22Rv1 (cell line): ENCODE measurements around the gene IDH3G.

Source experiments
- H3K27ac ChIP-seq: fragments of 450-650 bp; 2 replicates; pipeline ENCODE4 v1.5.1; 2017
- ZFX ChIP-seq: fragments of 450-650 bp; IDR thresholded peaks from 2 replicates; pipeline ENCODE4 v1.6.1; 2017; ENCODE audit warnings: antibody characterized with exemption, borderline replicate concordance
- TF ChIP-seq, protein P1 (sequence below): fragments of 450-650 bp; IDR thresholded peaks from 2 replicates; pipeline ENCODE4 v1.5.1; 2017; ENCODE audit warnings: mild to moderate bottlenecking

The IDH3G gene

DNA sequence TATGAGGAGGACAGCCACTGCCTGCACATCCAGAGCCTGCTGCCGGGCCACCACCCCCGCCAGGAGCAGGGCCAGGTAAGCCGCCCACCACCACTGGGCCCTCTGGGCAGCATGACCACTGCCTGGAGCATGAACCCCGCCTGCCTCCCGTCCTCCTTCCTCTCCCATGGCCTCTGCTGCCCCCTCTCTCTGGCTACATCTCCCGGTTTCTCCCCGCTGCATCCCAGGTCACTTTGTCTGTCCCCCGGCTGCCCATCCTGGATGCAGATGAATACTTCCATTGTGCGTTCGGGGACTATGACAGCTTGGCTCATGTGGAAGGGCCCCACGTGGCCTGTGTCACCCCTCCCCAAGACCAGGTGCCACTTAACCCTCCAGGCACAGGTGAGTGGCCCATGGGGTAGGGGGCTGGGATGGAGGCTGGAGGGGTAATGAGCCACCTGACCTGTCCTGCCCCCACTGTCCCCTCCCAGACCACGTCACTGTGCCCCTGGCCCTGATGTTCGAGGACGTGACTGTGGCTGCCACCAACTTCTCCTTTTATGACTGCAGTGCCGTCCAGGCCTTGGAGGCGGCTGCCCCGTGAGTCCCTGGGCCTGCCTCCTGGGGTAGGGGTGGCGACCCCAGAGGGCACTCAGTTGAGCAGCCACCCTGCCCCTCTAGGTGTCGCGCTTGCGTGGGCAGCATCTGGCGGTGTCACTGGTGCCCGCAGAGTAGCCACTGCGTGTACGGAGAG lies 24.1 kb downstream of the IDH3G start:
- no peak overlapping the region for H3K27ac ChIP-seq
- no peak for TF ChIP-seq ZFX
- TF ChIP-seq, protein P1, sequence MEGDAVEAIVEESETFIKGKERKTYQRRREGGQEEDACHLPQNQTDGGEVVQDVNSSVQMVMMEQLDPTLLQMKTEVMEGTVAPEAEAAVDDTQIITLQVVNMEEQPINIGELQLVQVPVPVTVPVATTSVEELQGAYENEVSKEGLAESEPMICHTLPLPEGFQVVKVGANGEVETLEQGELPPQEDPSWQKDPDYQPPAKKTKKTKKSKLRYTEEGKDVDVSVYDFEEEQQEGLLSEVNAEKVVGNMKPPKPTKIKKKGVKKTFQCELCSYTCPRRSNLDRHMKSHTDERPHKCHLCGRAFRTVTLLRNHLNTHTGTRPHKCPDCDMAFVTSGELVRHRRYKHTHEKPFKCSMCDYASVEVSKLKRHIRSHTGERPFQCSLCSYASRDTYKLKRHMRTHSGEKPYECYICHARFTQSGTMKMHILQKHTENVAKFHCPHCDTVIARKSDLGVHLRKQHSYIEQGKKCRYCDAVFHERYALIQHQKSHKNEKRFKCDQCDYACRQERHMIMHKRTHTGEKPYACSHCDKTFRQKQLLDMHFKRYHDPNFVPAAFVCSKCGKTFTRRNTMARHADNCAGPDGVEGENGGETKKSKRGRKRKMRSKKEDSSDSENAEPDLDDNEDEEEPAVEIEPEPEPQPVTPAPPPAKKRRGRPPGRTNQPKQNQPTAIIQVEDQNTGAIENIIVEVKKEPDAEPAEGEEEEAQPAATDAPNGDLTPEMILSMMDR, result no peak

DNA sequence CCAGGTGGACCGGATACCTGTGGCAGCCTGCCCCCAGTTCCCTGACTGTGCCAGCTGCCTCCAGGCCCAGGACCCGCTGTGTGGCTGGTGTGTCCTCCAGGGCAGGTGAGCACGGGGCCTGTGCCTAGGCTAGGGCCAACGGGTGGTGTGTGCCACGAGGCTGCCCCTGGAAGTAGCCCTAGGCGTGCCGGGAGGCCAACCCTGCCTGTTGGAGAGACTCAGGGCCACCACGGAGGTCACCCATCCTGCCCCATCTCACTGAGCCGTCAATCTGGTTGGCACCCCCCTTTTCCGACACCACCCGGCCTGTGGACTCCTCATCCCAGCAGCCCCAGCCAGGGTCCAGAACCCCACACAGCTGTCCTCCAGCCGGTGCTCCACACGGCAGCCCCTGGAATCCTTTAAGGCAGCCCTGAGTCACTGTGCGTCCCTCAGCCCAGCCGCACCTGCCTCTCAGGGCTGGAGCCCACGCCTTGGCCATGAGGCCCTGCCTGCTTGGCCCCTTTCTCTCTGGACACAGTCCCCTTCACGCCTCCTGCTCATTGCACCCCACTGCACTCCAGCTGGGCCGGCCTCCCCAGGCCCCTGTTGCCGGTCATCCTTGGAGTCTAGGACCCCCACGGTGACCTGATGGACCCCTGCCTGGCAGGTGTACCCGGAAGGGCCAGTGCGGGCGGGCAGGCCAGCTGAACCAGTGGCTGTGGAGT lies 24.9 kb downstream of the IDH3G start:
- no peak overlapping the region for H3K27ac ChIP-seq
- TF ChIP-seq, protein P1, result no peak
- TF ChIP-seq ZFX, result no peak

DNA sequence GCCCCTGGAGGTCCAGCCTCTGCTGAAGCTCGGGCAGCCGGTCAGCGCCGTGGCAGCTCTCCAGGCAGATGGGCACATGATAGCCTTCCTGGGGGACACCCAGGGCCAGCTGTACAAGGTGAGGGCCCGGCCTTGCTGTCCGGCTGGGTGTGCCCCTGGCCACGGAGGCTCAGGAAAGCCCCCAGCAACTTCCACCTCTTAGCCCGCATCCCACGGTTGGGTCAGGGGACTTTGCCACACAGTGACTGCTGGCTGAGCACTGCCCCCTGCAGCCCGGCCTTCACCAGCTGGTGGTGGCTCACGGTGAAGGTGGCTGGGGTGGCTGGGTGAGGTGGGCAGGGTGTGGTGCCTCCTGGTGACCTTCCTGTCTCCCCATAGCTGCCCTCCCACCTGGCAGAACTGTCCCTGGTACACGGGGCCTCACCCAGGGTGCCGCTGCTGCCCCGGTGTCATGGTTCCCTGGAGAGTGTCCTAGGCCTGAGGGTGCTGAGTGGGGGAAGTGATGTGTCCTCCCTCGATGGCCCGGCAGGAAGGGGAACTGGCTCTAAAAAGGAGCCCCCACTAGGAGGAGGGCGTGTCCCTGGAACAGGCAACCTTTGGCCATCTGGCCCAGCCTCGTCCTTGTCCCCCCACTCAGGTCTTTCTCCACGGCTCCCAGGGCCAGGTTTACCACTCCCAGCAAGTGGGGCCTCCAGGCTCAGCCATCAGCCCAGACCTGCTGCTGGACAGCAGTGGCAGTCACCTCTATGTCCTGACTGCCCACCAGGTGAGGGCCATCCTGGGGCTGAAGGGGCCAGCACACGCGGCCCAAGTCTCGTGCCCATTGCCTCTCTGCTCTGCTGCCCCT lies 25.6 kb downstream of the IDH3G start:
- TF ChIP-seq, protein P1, result no peak
- no peak for TF ChIP-seq ZFX
- no peak overlapping the region for H3K27ac ChIP-seq

DNA sequence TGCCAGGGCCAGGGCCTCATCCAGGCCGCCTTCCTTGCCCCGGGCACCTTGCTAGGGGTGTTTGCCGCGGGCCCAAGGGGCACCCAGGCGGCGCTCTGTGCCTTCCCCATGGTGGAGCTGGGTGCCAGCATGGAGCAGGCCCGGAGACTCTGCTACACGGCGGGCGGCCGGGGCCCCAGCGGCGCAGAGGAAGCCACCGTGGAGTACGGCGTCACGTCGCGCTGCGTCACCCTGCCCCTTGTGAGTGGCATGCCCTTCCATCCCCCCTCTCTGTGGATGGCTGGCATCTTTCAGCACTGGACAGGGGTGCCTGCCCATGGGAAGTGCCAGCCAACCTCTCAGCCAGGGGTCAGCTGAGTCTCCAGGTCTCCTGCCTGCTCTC lies 26.5 kb downstream of the IDH3G start:
- no peak for TF ChIP-seq ZFX
- TF ChIP-seq, protein P1, result no peak
- H3K27ac ChIP-seq, result no peak overlapping the region

DNA sequence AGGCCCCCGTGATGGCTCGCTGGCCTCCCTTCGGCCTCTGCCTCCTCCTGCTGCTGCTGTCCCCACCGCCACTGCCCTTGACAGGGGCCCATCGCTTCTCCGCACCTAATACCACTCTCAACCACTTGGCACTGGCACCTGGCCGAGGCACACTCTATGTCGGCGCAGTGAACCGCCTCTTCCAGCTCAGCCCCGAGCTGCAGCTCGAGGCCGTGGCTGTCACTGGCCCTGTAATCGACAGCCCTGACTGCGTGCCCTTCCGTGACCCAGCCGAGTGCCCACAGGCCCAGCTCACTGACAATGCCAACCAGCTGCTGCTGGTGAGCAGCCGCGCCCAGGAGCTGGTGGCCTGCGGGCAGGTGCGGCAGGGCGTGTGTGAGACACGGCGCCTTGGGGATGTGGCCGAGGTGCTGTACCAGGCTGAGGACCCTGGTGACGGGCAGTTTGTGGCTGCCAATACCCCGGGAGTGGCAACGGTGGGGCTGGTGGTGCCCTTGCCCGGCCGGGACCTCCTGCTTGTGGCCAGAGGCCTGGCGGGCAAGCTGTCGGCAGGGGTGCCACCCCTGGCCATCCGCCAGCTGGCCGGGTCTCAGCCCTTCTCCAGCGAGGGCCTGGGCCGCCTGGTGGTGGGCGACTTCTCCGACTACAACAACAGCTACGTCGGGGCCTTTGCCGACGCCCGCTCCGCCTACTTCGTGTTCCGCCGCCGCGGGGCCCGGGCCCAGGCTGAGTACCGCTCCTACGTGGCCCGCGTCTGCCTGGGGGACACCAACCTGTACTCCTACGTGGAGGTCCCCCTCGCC lies 27.1 kb downstream of the IDH3G start:
- H3K27ac ChIP-seq, result no peak overlapping the region

DNA sequence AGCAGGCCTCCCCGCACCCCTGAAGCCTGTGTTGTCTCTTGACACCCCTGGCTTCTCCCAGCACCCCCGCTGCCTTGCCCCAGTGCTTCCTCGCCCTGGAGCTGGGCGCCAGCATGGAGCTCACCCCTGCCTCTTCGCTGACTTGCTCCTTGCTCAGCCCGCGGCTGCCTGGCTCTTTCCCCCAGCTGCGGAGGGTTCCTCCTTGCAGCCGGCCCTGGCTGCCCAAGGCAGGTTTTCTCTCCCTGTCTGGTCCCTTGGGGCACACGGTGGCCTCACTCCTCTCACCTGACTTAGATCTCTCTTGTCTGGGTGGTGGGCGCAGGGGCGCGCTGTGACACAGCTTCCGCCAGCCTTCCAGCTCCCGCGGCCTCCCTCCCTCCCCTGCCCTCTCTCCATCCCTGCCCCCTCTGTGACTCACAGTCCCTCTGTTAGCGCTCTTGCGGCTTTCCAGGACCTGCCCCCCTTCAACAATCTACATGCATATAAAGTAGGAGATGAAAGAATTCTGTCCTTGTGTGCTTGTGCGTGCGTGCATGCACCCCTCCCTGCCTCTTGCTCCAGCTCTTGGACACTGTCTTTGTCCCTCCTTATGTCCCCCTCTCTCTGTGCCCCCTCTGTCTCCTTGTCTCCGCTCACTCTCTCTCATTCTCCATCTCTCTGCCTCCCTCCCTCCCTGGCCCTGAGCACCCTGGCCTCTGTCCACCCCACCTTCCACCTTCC lies 27.9 kb downstream of the IDH3G start:
- TF ChIP-seq, protein P1, result no peak
- TF ChIP-seq ZFX, result no peak
- H3K27ac ChIP-seq, result no peak overlapping the region

More for the DNA sequence above, 27.1 kb downstream of the IDH3G start:
- TF ChIP-seq, protein P1, result no peak
- TF ChIP-seq ZFX, result no peak
